Thyroid gland (tissue), 4 donors: ENCODE measurements around the gene CISH. TPM values are rescaled to one million over a fixed set of nuclear protein-coding genes. Genes with fewer than 3 reads are reported as not detected.

ENCODE experiments used
- DNase-seq, 2 donors: peaks; one replicate each; pipeline ENCODE4 v3.0.0-alpha.2; 2019
- H3K27ac ChIP-seq, 3 donors: fragments of 200-600 bp; sonication (generic); 1 replicate in 2 of 3; 2 replicates in 1 of 3; pipeline ENCODE4 v1.5.1; 2016 to 2019; ENCODE audit warnings: mild to moderate bottlenecking in 1 of 3, moderate library complexity in 1 of 3
- H3K27me3 ChIP-seq: fragments of 200-600 bp; sonication (generic); one replicate; pipeline ENCODE4 v1.5.1; 2019
- H3K36me3 ChIP-seq, 2 donors: fragments of 200-600 bp; sonication (generic); one replicate each; pipeline ENCODE4 v1.5.1; 2016 to 2019
- H3K4me1 ChIP-seq, 2 donors: fragments of 200-600 bp; sonication (generic); one replicate each; pipeline ENCODE4 v1.5.1; 2017 to 2019
- H3K4me3 ChIP-seq, 3 donors: fragments of 200-600 bp; sonication (generic); replicated peaks in 1 of 3; 1 replicate in 2 of 3; 2 replicates in 1 of 3; pipeline ENCODE4 v1.5.1; 2016; ENCODE audit warnings: mild to moderate bottlenecking in 1 of 3
- H3K9me3 ChIP-seq: fragments of 200-600 bp; sonication (generic); one replicate; pipeline ENCODE4 v1.5.1; 2017
- POLR2A ChIP-seq, 2 donors: fragments of 450-650 bp; IDR thresholded peaks; one replicate each; pipeline ENCODE4 v1.6.1; 2017; ENCODE audit warnings: antibody characterized with exemption in 2 of 2, mild to moderate bottlenecking in 2 of 2, moderate library complexity in 1 of 2
- WGBS, 2 donors: methylation state at CpG; one replicate each; pipeline ENCODE4 v1.1.5; 2017; 5-methylcytosine and 5-hydroxymethylcytosine counted together
- intact Hi-C: fragments of 100-400 bp; cut with DNase I; formaldehyde crosslinking; loops from one replicate; pipeline ENCODE4 v1.15.1; 2023
- total RNA-seq, 4 donors: library from RNA; depleted of rRNA; stranded (reverse); fragments of >200 nt; gene quantifications; one replicate each; pipeline ENCODE4 v1.2.3, GENCODE V29; 2016
- TF ChIP-seq, protein P1 (sequence below), 6 experiments: fragments of 200-600 bp in 3 of 6; fragments of 450-650 bp in 3 of 6; sonication (generic) in 3 of 6; IDR thresholded peaks; one replicate each; pipeline ENCODE4 v1.5.1; 2016 to 2019; ENCODE audit warnings: antibody characterized with exemption in 6 of 6, mild to moderate bottlenecking in 2 of 6, inconsistent platforms in 1 of 6, moderate library complexity in 1 of 6

CISH gene
- total RNA-seq, 4 donors from 2014 or later = 31.0 to 78.1 (median 48.0) TPM

DNA sequence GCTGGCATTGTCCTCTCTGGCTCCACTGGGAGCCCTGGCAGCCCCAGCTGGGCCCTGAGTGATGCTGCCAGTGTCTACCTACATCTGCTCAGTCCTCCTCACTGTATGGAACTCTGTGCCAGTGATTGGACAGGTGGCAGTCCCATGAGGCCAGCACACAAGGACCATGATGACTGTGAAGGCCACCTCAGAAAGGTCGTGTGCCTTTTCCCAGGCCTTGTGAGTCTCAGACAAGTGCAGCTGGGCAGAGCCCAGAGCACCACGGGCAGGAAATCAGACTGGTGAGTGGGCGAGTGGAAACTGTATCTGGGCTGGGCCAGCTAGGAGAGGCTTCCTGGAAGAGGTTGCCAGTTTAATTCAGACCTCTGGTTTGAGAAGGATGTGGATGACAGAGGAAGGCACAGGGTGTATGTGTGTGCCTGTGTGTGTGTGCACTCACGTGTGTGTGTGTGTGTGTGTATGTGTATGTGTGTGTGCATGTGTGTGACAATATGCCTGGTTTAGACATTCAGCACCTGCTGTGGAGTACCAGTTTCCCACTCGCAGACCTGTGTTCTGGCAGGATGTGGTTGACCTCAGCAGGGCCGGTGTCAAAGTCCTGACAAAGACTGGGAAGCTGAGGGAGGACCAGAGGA, 12.4 kb upstream of the CISH start:
- TF ChIP-seq, protein P1, sequence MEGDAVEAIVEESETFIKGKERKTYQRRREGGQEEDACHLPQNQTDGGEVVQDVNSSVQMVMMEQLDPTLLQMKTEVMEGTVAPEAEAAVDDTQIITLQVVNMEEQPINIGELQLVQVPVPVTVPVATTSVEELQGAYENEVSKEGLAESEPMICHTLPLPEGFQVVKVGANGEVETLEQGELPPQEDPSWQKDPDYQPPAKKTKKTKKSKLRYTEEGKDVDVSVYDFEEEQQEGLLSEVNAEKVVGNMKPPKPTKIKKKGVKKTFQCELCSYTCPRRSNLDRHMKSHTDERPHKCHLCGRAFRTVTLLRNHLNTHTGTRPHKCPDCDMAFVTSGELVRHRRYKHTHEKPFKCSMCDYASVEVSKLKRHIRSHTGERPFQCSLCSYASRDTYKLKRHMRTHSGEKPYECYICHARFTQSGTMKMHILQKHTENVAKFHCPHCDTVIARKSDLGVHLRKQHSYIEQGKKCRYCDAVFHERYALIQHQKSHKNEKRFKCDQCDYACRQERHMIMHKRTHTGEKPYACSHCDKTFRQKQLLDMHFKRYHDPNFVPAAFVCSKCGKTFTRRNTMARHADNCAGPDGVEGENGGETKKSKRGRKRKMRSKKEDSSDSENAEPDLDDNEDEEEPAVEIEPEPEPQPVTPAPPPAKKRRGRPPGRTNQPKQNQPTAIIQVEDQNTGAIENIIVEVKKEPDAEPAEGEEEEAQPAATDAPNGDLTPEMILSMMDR (IDR thresholded peaks at IDR 0.05) = no peak
- no peak for TF ChIP-seq POLR2A (IDR thresholded peaks at IDR 0.05)
- Histone ChIP-seq H3K27ac (peak overlapping the region; percentile 48 to 69 (median 63)), H3K9me3 (no peaks in the 10 kb centered on the region), H3K4me1 (peaks cover 57 to 86% of the 10 kb centered on the region in 2 donors), H3K27me3 (no peaks in the 10 kb centered on the region), H3K4me3 (no peak overlapping the region), H3K36me3 (no peaks in the 10 kb centered on the region)
- WGBS, 2 donors = 60 to 78% methylated on average over 5 to 6 of the region's 6 CpGs
- DNase-seq = no peak
- intact Hi-C loops = no loop called here

DNA sequence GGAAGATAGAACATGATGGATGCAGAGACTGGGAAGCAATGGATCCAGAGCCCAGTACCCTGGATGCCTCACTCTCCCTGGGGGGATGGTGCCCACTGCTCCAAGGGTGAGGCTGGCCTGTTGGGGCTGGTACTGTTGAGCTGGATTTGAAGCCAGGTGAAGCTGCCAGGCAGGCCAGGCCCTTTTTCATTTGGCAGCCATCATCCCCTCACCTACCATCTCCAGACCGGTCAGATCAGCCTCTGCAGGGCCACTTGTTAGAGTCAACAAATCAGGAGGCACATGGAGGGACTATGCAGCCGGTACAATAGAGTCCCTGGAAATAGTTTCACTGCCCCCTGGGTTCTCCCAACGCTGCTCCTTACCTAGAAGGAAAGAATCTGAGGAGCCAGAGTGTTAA, 11.3 kb upstream of the CISH start:
- H3K27ac ChIP-seq = peak overlapping the region; percentile 57 to 71 (median 69)
- no peaks in the 10 kb centered on the region for H3K9me3 ChIP-seq
- intact Hi-C loops = no loop called here
- TF ChIP-seq, protein P1 (IDR thresholded peaks at IDR 0.05) = no peak
- TF ChIP-seq POLR2A (IDR thresholded peaks at IDR 0.05) = peak in 1 of 2 donors; percentile 25
- no peak overlapping the region for H3K4me3 ChIP-seq
- DNase-seq = peak; percentile 79 to 83
- H3K27me3 ChIP-seq = no peaks in the 10 kb centered on the region
- H3K4me1 ChIP-seq = peaks cover 66 to 93% of the 10 kb centered on the region in 2 donors
- 17 to 52% methylated on average over 2 to 3 of the region's 3 CpGs for WGBS, 2 donors
- no peaks in the 10 kb centered on the region for H3K36me3 ChIP-seq

- WGBS, 2 donors = 51 to 61% methylated on average over 4 of the region's 4 CpGs
- no peaks in the 10 kb centered on the region for H3K36me3 ChIP-seq
These were observed 9.2 kb upstream of the CISH start for GRCh38 chr3:50620820-50621219.

DNA sequence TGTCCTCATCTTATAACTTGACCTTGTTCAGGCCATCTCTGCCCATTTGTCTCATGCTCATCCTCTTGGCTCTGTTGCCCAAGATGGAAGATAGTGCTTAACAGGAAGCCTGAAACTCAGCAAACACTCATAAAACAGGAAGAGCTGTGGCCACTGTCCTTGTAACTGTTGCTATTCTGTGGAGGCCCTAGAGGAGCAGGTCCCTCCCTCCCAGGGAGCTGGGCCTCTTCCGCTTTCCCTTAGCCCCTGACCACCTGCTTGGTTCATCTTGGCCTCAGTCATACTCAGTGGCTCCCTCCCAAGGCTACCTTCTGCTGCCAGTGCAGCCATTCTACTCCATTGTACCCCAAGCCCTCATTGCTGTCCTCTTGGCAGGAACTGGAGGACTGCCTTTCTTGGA, 8.8 kb upstream of the CISH start:
- Histone ChIP-seq H3K36me3 (no peaks in the 10 kb centered on the region), H3K9me3 (no peaks in the 10 kb centered on the region), H3K4me3 (no peak overlapping the region), H3K27ac (peak overlapping the region; percentile 18 to 98 (median 98)), H3K27me3 (no peaks in the 10 kb centered on the region), H3K4me1 (peaks cover 57 to 78% of the 10 kb centered on the region in 2 donors)
- TF ChIP-seq, protein P1 (IDR thresholded peaks at IDR 0.05) = no peak
- no peak for TF ChIP-seq POLR2A (IDR thresholded peaks at IDR 0.05)
- intact Hi-C loops = no loop called here
- WGBS, 2 donors = 80 to 93% methylated on average over 1 of the region's 1 CpG
- DNase-seq = no peak

More at GRCh38 chr3:50620820-50621219, 9.2 kb upstream of the CISH start:
- H3K27me3 ChIP-seq = no peaks in the 10 kb centered on the region
- H3K4me1 ChIP-seq = peaks cover 61 to 82% of the 10 kb centered on the region in 2 donors
- intact Hi-C loops = no loop called here
- DNase-seq = peak in 1 of 2 donors; percentile 45
- H3K9me3 ChIP-seq = no peaks in the 10 kb centered on the region
- H3K4me3 ChIP-seq = no peak overlapping the region
- TF ChIP-seq POLR2A (IDR thresholded peaks at IDR 0.05) = no peak
- TF ChIP-seq, protein P1 (IDR thresholded peaks at IDR 0.05) = no peak
- H3K27ac ChIP-seq = peak overlapping the region; percentile 18 to 98 (median 98)

DNA sequence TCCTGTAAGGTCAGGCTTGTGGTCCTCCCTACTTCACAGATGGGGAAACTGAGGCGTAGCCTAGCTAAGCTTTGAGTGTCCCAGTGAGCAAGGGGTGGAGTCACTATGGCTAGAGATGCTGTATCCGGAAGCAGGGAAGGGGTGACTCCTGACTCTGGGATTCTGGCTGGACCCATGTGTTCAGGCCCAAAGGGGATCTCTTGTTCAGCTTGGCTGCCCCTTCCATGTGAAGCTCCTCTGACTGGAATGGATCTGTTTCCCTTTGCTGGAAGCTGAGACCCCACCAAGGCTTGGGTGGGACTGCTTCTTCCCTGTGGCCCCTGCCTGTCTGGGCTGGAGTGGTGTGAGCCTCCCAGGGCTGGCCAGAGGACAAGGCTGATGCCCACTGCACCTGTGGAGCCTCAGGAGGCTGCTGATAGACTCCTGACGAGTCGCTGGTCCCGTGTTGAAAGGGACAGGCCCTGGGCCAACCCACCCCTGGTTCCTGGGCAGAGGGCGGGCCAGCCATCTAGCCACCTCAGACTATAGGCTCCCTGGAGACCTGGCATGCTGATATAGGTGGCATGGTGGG, 6.4 kb upstream of the CISH start:
- Histone ChIP-seq H3K27me3 (no peaks in the 10 kb centered on the region), H3K4me3 (peak overlapping the region in 2 of 3 donors; percentile 49 to 71), H3K9me3 (no peaks in the 10 kb centered on the region), H3K27ac (peak overlapping the region; percentile 92 to 98 (median 98)), H3K36me3 (no peaks in the 10 kb centered on the region), H3K4me1 (peaks cover 35 to 63% of the 10 kb centered on the region in 2 donors)
- 33 to 47% methylated on average over 2 to 3 of the region's 6 CpGs for WGBS, 2 donors
- peak; percentile 41 to 46 for DNase-seq
- intact Hi-C loops = loop anchor here (5.0 kb wide), 2 partner anchors 764 to 879 kb away; no protein-coding TSS in a partner anchor
- TF ChIP-seq POLR2A (IDR thresholded peaks at IDR 0.05) = no peak
- TF ChIP-seq, protein P1 (IDR thresholded peaks at IDR 0.05) = no peak
